Transverse colon (tissue), 4 donors: Measurements from ENCODE around the gene TMEM163. TPM values are rescaled to one million over a fixed set of nuclear protein-coding genes. Genes with fewer than 3 reads are reported as not detected.

ENCODE experiments used
- DNase-seq: peaks from one replicate; pipeline ENCODE4 v3.0.0-alpha.2; 2019
- H3K27ac ChIP-seq, 4 donors: fragments of 200-600 bp; sonication (generic); 2 replicates each; pipeline ENCODE4 v1.5.1; 2016 to 2018; ENCODE audit warnings: inconsistent platforms in 4 of 4
- H3K27me3 ChIP-seq: fragments of 200-600 bp; sonication (generic); 2 replicates; pipeline ENCODE4 v1.5.1; 2017; ENCODE audit warnings: inconsistent platforms
- H3K36me3 ChIP-seq, 4 donors: fragments of 200-600 bp; sonication (generic); 2 replicates each; pipeline ENCODE4 v1.5.1; 2017 to 2019; ENCODE audit warnings: inconsistent platforms in 4 of 4
- H3K4me1 ChIP-seq, 4 donors: fragments of 200-600 bp; sonication (generic); 2 replicates each; pipeline ENCODE4 v1.5.1; 2017 to 2020; ENCODE audit warnings: inconsistent platforms in 4 of 4
- H3K4me3 ChIP-seq, 4 donors: fragments of 200-600 bp; sonication (generic); 1 replicate in 1 of 4; 2 replicates in 3 of 4; pipeline versions ENCODE4 v1.5.1 to v1.6.1; 2017 to 2019; ENCODE audit warnings: inconsistent platforms in 4 of 4
- H3K9me3 ChIP-seq, 2 donors: fragments of 200-600 bp; sonication (generic); 2 replicates each; pipeline ENCODE4 v1.5.1; 2017 to 2019; ENCODE audit warnings: inconsistent platforms in 2 of 2
- CTCF ChIP-seq, 5 experiments: fragments of 200-600 bp in 3 of 5; fragments of 450-650 bp in 2 of 5; sonication (generic) in 3 of 5; IDR thresholded peaks; 1 replicate in 2 of 5; 2 replicates in 3 of 5; pipeline ENCODE4 v1.5.1; 2016 to 2017; ENCODE audit warnings: antibody characterized with exemption in 5 of 5, inconsistent platforms in 3 of 5, mild to moderate bottlenecking in 2 of 5, moderate library complexity in 1 of 5
- EP300 ChIP-seq: sonication (generic); formaldehyde crosslinking; IDR thresholded peaks from one replicate; pipeline ENCODE4 v1.6.1; 2017; ENCODE audit warnings: antibody characterized with exemption, low read depth
- POLR2A ChIP-seq: fragments of 450-650 bp; IDR thresholded peaks from one replicate; pipeline ENCODE4 v1.6.1; 2016; ENCODE audit warnings: antibody characterized with exemption, mild to moderate bottlenecking, moderate library complexity
- POLR2AphosphoS5 ChIP-seq, 3 donors: sonication (generic); formaldehyde crosslinking; IDR thresholded peaks; one replicate each; pipeline ENCODE4 v1.6.1; 2016; ENCODE audit warnings: antibody characterized with exemption in 3 of 3
- WGBS, 2 donors: methylation state at CpG; one replicate each; pipeline ENCODE4 v1.1.5; 2018; ENCODE audit warnings: low coverage in 1 of 2; 5-methylcytosine and 5-hydroxymethylcytosine counted together
- in situ Hi-C, 4 donors: fragments of 200-750 bp; cut with MboI; loops; one replicate each; pipeline versions ENCODE4 v1.15.0 to v1.15.1; 2017; ENCODE audit warnings: low sequenced_read_pairs in 3 of 4, low pct_ligation_motif_present in 1 of 4, low pct_unique_long_range_greater_than_20kb in 1 of 4
- intact Hi-C: fragments of 100-400 bp; cut with DNase I; formaldehyde crosslinking; loops from one replicate; pipeline ENCODE4 v1.15.1; 2023; ENCODE audit warnings: low total_unique reads
- total RNA-seq, 4 donors: library from RNA; depleted of rRNA; stranded (reverse); fragments of >200 nt; gene quantifications; one replicate each; pipeline ENCODE4 v1.1.0, GENCODE V29; 2016

Gene TMEM163
- total RNA-seq, 4 donors from 2014 or later = 0.48 TPM; not detected in 3

- in situ Hi-C loops = no loop called here
- intact Hi-C loops = no loop called here
These were observed 132.4 kb downstream of the TMEM163 start for GRCh38 chr2:134586326-134586965.

GRCh38 chr2:134583997-134584520 is 134.7 kb downstream of the TMEM163 start:
- Histone ChIP-seq H3K27me3 (no peaks in the 10 kb centered on the region), H3K4me3 (no peak overlapping the region), H3K4me1 (no peaks in the 10 kb centered on the region), H3K27ac (no peak overlapping the region), H3K36me3 (no peaks in the 10 kb centered on the region), H3K9me3 (no peaks in the 10 kb centered on the region)
- DNase-seq = no peak
- TF ChIP-seq POLR2A = no peak
- no peak for TF ChIP-seq EP300
- WGBS, 2 donors = 67 to 72% methylated on average over 1 to 2 of the region's 2 CpGs
- intact Hi-C loops (no loop called here), in situ Hi-C loops (no loop called here)

More at GRCh38 chr2:134586326-134586965, 132.4 kb downstream of the TMEM163 start:
- no peak for DNase-seq
- H3K27ac ChIP-seq = no peak overlapping the region
- no peak overlapping the region for H3K4me3 ChIP-seq
- no peak for TF ChIP-seq POLR2A
- TF ChIP-seq POLR2AphosphoS5 (IDR thresholded peaks at IDR 0.05) = no peak
- TF ChIP-seq CTCF (IDR thresholded peaks at IDR 0.05) = no peak
- no peak for TF ChIP-seq EP300
- H3K36me3 ChIP-seq = no peaks in the 10 kb centered on the region
- peaks cover 7 to 8% of the 10 kb centered on the region in 2 donors for H3K9me3 ChIP-seq
- 73 to 76% methylated on average over 2 to 8 of the region's 8 CpGs for WGBS, 2 donors
- H3K27me3 ChIP-seq = no peaks in the 10 kb centered on the region
- no peaks in the 10 kb centered on the region for H3K4me1 ChIP-seq

GRCh38 chr2:134583462-134583861 is 135.3 kb downstream of the TMEM163 start:
- Histone ChIP-seq H3K36me3 (no peaks in the 10 kb centered on the region), H3K9me3 (no peaks in the 10 kb centered on the region), H3K4me3 (no peak overlapping the region), H3K27me3 (no peaks in the 10 kb centered on the region), H3K27ac (no peak overlapping the region), H3K4me1 (no peaks in the 10 kb centered on the region)
- intact Hi-C loops (no loop called here), in situ Hi-C loops (no loop called here)
- TF ChIP-seq CTCF (IDR thresholded peaks at IDR 0.05) (no peak), POLR2AphosphoS5 (IDR thresholded peaks at IDR 0.05) (no peak), EP300 (no peak), POLR2A (no peak)
- 68 to 79% methylated on average over 6 of the region's 6 CpGs for WGBS, 2 donors
- no peak for DNase-seq

GRCh38 chr2:134582547-134582899 is 136.3 kb downstream of the TMEM163 start:
- TF ChIP-seq CTCF (IDR thresholded peaks at IDR 0.05) (no peak), POLR2AphosphoS5 (IDR thresholded peaks at IDR 0.05) (no peak), EP300 (no peak), POLR2A (no peak)
- no peak for DNase-seq
- Histone ChIP-seq H3K36me3 (no peaks in the 10 kb centered on the region), H3K27ac (no peak overlapping the region), H3K27me3 (no peaks in the 10 kb centered on the region), H3K4me1 (no peaks in the 10 kb centered on the region), H3K4me3 (no peak overlapping the region), H3K9me3 (no peaks in the 10 kb centered on the region)
- intact Hi-C loops = no loop called here
- 39 to 50% methylated on average over 1 to 2 of the region's 2 CpGs for WGBS, 2 donors
- in situ Hi-C loops = no loop called here
